WTC11 (cell line): ENCODE measurements around the gene SDF4.

Experiments used
- GABPB1 ChIP-seq: sonication (generic); formaldehyde crosslinking; IDR thresholded peaks from 2 replicates; pipeline ENCODE4 v1.8.1; 2023; ENCODE audit warnings: mild to moderate bottlenecking, missing genetic modification reagents
- NFE2L1 ChIP-seq: sonication (generic); formaldehyde crosslinking; IDR thresholded peaks from 2 replicates; pipeline ENCODE4 v1.8.1; 2023; ENCODE audit warnings: missing genetic modification reagents
- SOX15 ChIP-seq: fragments of 250-450 bp; sonication (Bioruptor Pico); IDR thresholded peaks from 2 replicates; pipeline ENCODE4 v1.9.0; 2021; ENCODE audit warnings: mild to moderate bottlenecking
- TCF7 ChIP-seq: sonication (generic); formaldehyde crosslinking; IDR thresholded peaks from 2 replicates; pipeline ENCODE4 v1.8.0; 2022; ENCODE audit warnings: mild to moderate bottlenecking, low read depth, missing genetic modification reagents, moderate library complexity
- ZNF263 ChIP-seq: sonication (generic); formaldehyde crosslinking; IDR thresholded peaks from 2 replicates; pipeline ENCODE4 v1.8.1; 2022; ENCODE audit warnings: low read depth, mild to moderate bottlenecking, moderate library complexity, missing genetic modification reagents
- TF ChIP-seq, protein P1 (sequence below): sonication (generic); formaldehyde crosslinking; IDR thresholded peaks from 2 replicates; pipeline ENCODE4 v1.8.1; 2022; ENCODE audit warnings: low read depth, mild to moderate bottlenecking, moderate library complexity, missing genetic modification reagents, borderline replicate concordance
- TF ChIP-seq, protein P2 (sequence below): sonication (generic); formaldehyde crosslinking; IDR thresholded peaks from 2 replicates; pipeline ENCODE4 v1.8.0; 2022; ENCODE audit warnings: mild to moderate bottlenecking, missing genetic modification reagents
- TF ChIP-seq, protein P3 (sequence below): sonication (generic); formaldehyde crosslinking; IDR thresholded peaks from 2 replicates; pipeline ENCODE4 v1.8.1; 2022; ENCODE audit warnings: mild to moderate bottlenecking, missing genetic modification reagents, moderate library complexity, borderline replicate concordance

GRCh38 chr1:1196431-1197187 is 35.2 kb downstream of the SDF4 start:
- TF ChIP-seq, protein P1, sequence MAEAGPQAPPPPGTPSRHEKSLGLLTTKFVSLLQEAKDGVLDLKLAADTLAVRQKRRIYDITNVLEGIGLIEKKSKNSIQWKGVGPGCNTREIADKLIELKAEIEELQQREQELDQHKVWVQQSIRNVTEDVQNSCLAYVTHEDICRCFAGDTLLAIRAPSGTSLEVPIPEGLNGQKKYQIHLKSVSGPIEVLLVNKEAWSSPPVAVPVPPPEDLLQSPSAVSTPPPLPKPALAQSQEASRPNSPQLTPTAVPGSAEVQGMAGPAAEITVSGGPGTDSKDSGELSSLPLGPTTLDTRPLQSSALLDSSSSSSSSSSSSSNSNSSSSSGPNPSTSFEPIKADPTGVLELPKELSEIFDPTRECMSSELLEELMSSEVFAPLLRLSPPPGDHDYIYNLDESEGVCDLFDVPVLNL (CRISPR knock-in tag) = no peak
- no peak for TF ChIP-seq TCF7 (CRISPR knock-in tag)
- no peak for TF ChIP-seq SOX15 (CRISPR knock-in tag)
- TF ChIP-seq GABPB1 (CRISPR knock-in tag) = no peak
- no peak for TF ChIP-seq NFE2L1 (CRISPR knock-in tag)
- TF ChIP-seq, protein P2, sequence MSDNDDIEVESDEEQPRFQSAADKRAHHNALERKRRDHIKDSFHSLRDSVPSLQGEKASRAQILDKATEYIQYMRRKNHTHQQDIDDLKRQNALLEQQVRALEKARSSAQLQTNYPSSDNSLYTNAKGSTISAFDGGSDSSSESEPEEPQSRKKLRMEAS = no peak
- TF ChIP-seq, protein P3, sequence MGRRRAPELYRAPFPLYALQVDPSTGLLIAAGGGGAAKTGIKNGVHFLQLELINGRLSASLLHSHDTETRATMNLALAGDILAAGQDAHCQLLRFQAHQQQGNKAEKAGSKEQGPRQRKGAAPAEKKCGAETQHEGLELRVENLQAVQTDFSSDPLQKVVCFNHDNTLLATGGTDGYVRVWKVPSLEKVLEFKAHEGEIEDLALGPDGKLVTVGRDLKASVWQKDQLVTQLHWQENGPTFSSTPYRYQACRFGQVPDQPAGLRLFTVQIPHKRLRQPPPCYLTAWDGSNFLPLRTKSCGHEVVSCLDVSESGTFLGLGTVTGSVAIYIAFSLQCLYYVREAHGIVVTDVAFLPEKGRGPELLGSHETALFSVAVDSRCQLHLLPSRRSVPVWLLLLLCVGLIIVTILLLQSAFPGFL (CRISPR knock-in tag) = no peak
- TF ChIP-seq ZNF263 = no peak
